Esophagus squamous epithelium (tissue), 5 donors: ENCODE measurements around the gene FOXP1. TPM values are rescaled to one million over a fixed set of nuclear protein-coding genes. Genes with fewer than 3 reads are reported as not detected.

Experiments
- DNase-seq: peaks from one replicate; lab custom pipeline; 2025; lab: John Stamatoyannopoulos, UW
- H3K27ac ChIP-seq, 4 donors: fragments of 200-600 bp; sonication (generic); one replicate each; pipeline ENCODE4 v1.5.1; 2016 to 2019; ENCODE audit warnings: mild to moderate bottlenecking in 1 of 4
- H3K27me3 ChIP-seq, 4 donors: fragments of 200-600 bp; sonication (generic); 1 replicate in 3 of 4; 2 replicates in 1 of 4; pipeline versions ENCODE4 v1.5.1 to v1.6.0; 2017 to 2021; ENCODE audit warnings: antibody characterized with exemption in 1 of 4
- H3K36me3 ChIP-seq, 3 donors: fragments of 200-600 bp; sonication (generic); one replicate each; pipeline ENCODE4 v1.5.1; 2016 to 2019
- H3K4me1 ChIP-seq, 3 donors: fragments of 200-600 bp; sonication (generic); one replicate each; pipeline ENCODE4 v1.5.1; 2017 to 2019
- H3K4me3 ChIP-seq, 4 donors: fragments of 200-600 bp; sonication (generic); 1 replicate in 3 of 4; 2 replicates in 1 of 4; pipeline ENCODE4 v1.5.1; 2016 to 2019; ENCODE audit warnings: mild to moderate bottlenecking in 2 of 4, moderate library complexity in 1 of 4
- H3K9me3 ChIP-seq, 3 donors: fragments of 200-600 bp; sonication (generic); one replicate each; pipeline ENCODE4 v1.5.1; 2016 to 2019
- CTCF ChIP-seq, 6 experiments: fragments of 450-650 bp in 4 of 6; fragments of 200-600 bp in 2 of 6; sonication (generic) in 2 of 6; IDR thresholded peaks; one replicate each; pipeline ENCODE4 v1.5.1; 2016 to 2019; ENCODE audit warnings: antibody characterized with exemption in 6 of 6, mild to moderate bottlenecking in 4 of 6, moderate library complexity in 4 of 6
- POLR2A ChIP-seq, 4 donors: fragments of 450-650 bp; IDR thresholded peaks; one replicate each; pipeline ENCODE4 v1.6.1; 2017; ENCODE audit warnings: antibody characterized with exemption in 4 of 4, mild to moderate bottlenecking in 4 of 4, moderate library complexity in 3 of 4
- WGBS, 2 donors: methylation state at CpG; one replicate each; pipeline ENCODE4 v1.1.5; 2018; 5-methylcytosine and 5-hydroxymethylcytosine counted together
- intact Hi-C: fragments of 100-400 bp; cut with DNase I; formaldehyde crosslinking; loops from one replicate; pipeline ENCODE4 v1.15.0; 2022
- total RNA-seq, 4 donors: library from RNA; depleted of rRNA; stranded (reverse); fragments of >200 nt; gene quantifications; one replicate each; pipeline ENCODE4 v1.1.0, GENCODE V29; 2016
- donor health status: DM: yes; HTN: yes; CAD: no.

FOXP1 gene
- total RNA-seq, 4 donors from 2014 or later, result 49.1 to 124 (median 61.1) TPM

GRCh38 chr3:71011565-71012287 is 571.8 kb downstream of the FOXP1 start:
- Histone ChIP-seq H3K27ac (peak overlapping the region in 2 of 4 donors; percentile 35 to 53), H3K36me3 (peaks cover 0 to 32% (median 5%) of the 10 kb centered on the region in 3 donors), H3K4me1 (peaks cover 4 to 70% (median 13%) of the 10 kb centered on the region in 3 donors), H3K4me3 (no peak overlapping the region), H3K27me3 (no peaks in the 10 kb centered on the region), H3K9me3 (no peaks in the 10 kb centered on the region)
- DNase-seq, result no peak
- WGBS, 2 donors, result 60 to 68% methylated on average over 6 of the region's 6 CpGs
- TF ChIP-seq POLR2A (IDR thresholded peaks at IDR 0.05) (no peak), CTCF (IDR thresholded peaks at IDR 0.05) (no peak)
- intact Hi-C loops, result no loop called here

GRCh38 chr3:71010726-71011455 is 572.6 kb downstream of the FOXP1 start:
- peak overlapping the region in 3 of 4 donors; percentile 4 to 53 (median 35) for H3K27ac ChIP-seq

GRCh38 chr3:71008350-71008935 is 575.1 kb downstream of the FOXP1 start:
- 76 to 77% methylated on average over 7 of the region's 7 CpGs for WGBS, 2 donors
- intact Hi-C loops, result loop anchor here (10.0 kb wide), 2 partner anchors 56 to 586 kb away; no protein-coding TSS in a partner anchor

More at GRCh38 chr3:71010726-71011455, 572.6 kb downstream of the FOXP1 start:
- Histone ChIP-seq H3K36me3 (peaks cover 0 to 30% (median 5%) of the 10 kb centered on the region in 3 donors), H3K27me3 (no peaks in the 10 kb centered on the region), H3K4me3 (no peak overlapping the region), H3K9me3 (no peaks in the 10 kb centered on the region), H3K4me1 (peaks cover 0 to 69% (median 19%) of the 10 kb centered on the region in 3 donors)
- no peak for DNase-seq
- 68 to 70% methylated on average over 3 of the region's 3 CpGs for WGBS, 2 donors
- intact Hi-C loops, result no loop called here
- TF ChIP-seq POLR2A (IDR thresholded peaks at IDR 0.05) (no peak), CTCF (IDR thresholded peaks at IDR 0.05) (no peak)

More at GRCh38 chr3:71008350-71008935, 575.1 kb downstream of the FOXP1 start:
- H3K4me3 ChIP-seq, result no peak overlapping the region
- H3K27ac ChIP-seq, result peak overlapping the region in 3 of 4 donors; percentile 29 to 72 (median 55)
- no peak for DNase-seq
- peaks cover 0 to 76% (median 19%) of the 10 kb centered on the region in 3 donors for H3K4me1 ChIP-seq
- peaks cover 0 to 6% (median 0%) of the 10 kb centered on the region in 3 donors for H3K36me3 ChIP-seq
- H3K27me3 ChIP-seq, result no peaks in the 10 kb centered on the region
- H3K9me3 ChIP-seq, result no peaks in the 10 kb centered on the region
- TF ChIP-seq CTCF (IDR thresholded peaks at IDR 0.05) (no peak), POLR2A (IDR thresholded peaks at IDR 0.05) (no peak)
